ENCODE data around the gene SLC10A7. TPM values are rescaled to one million over a fixed set of nuclear protein-coding genes. Genes with fewer than 3 reads are reported as not detected.

The SLC10A7 gene
- total and polyA plus RNA-seq, 9 of the 15 experiments (the other 6 are each of a cell fraction or from before 2014, with no cell fraction given) = 6.4 to 22.8 (median 16.1) TPM

DNA sequence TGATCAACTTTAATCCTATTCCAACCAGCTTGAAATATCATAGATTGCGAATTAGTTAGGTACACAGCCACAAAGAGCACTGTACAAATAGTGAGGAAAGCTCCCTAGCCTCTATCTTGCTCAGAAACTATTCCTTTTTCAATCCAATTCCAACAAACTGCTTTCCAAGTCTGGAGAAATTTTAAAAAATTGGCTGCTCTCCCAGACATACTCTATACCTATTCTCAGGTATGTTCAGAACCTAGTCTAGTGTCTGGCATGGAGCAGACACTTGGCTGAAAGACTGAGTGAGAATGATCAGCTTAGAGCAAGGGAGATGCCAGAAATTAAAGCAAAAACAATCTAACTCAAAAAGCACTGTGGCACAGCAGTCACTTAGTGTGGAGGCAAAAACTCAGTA is 105.9 kb downstream of the SLC10A7 start:
- in situ Hi-C loops (cut with MboI) = no loop called here

More for the DNA sequence above, 105.9 kb downstream of the SLC10A7 start:
- DNase-seq (ENCODE audit: extremely low read depth in 1 of 4, low spot score in 3 of 4) = no peak
- H3K36me3 ChIP-seq (ENCODE audit: control insufficient read depth, insufficient read depth, low read length) = no peaks in the 10 kb centered on the region
- H3K27ac ChIP-seq (ENCODE audit: extremely low read depth, low read depth, low read length) = no peak overlapping the region
- no peak overlapping the region for H3K4me3 ChIP-seq
- no peaks in the 10 kb centered on the region for H3K9me1 ChIP-seq (ENCODE audit: control insufficient read depth, insufficient read depth, low read length)
- H3K9ac ChIP-seq (ENCODE audit: insufficient read depth in 1 of 2, low read depth in 2 of 2, low read length in 2 of 2) = no peak overlapping the region
- ATAC-seq = no peak
- H3K27me3 ChIP-seq (ENCODE audit: control insufficient read depth in 2 of 2, insufficient read depth in 2 of 2, low read length in 2 of 2) = no peaks in the 10 kb centered on the region
- H3K4me2 ChIP-seq (ENCODE audit: insufficient read depth, low read length) = no peak overlapping the region
- 21% methylated on average over 1 of the region's 1 CpG for WGBS (ENCODE audit: insufficient coverage, low coverage, missing lambda C conversion rate)
- no peaks in the 10 kb centered on the region for H3K4me1 ChIP-seq (replicated peaks in 1 of 2; ENCODE audit: control insufficient read depth in 2 of 2, insufficient read depth in 2 of 2, low read length in 2 of 2)
- no peaks in the 10 kb centered on the region for H4K20me1 ChIP-seq (replicated peaks; ENCODE audit: control insufficient read depth, insufficient read depth, low read length)
- TF ChIP-seq, protein P1, sequence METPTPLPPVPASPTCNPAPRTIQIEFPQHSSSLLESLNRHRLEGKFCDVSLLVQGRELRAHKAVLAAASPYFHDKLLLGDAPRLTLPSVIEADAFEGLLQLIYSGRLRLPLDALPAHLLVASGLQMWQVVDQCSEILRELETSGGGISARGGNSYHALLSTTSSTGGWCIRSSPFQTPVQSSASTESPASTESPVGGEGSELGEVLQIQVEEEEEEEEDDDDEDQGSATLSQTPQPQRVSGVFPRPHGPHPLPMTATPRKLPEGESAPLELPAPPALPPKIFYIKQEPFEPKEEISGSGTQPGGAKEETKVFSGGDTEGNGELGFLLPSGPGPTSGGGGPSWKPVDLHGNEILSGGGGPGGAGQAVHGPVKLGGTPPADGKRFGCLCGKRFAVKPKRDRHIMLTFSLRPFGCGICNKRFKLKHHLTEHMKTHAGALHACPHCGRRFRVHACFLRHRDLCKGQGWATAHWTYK (CRISPR knock-in tag; IDR thresholded peaks at IDR 0.05) = no peak
- TF ChIP-seq ELF1 (tag; IDR thresholded peaks at IDR 0.05) (no peak), NFYB (IDR thresholded peaks at IDR 0.05; ENCODE audit: extremely low read depth, insufficient read length) (no peak), DMBX1 (CRISPR knock-in tag; IDR thresholded peaks at IDR 0.05; ENCODE audit: borderline replicate concordance) (no peak), CBFA2T3 (IDR thresholded peaks at IDR 0.05) (no peak), PCBP2 (IDR thresholded peaks at IDR 0.05; ENCODE audit: low read depth, low read length, poor library complexity, severe bottlenecking) (no peak), GABPB1 (CRISPR knock-in tag; IDR thresholded peaks at IDR 0.05) (no peak), ZNF143 (CRISPR knock-in tag; IDR thresholded peaks at IDR 0.05) (no peak), KDM5B (IDR thresholded peaks at IDR 0.05; ENCODE audit: insufficient replicate concordance, low read depth, low read length) (no peak), ZNF583 (CRISPR knock-in tag; IDR thresholded peaks at IDR 0.05) (no peak)
- intact Hi-C loops (cut with micrococcal nuclease) = no loop called here
- no peak overlapping the region for H2AFZ ChIP-seq (ENCODE audit: low read depth, low read length)
- no peaks in the 10 kb centered on the region for H3K79me2 ChIP-seq (ENCODE audit: control insufficient read depth, insufficient read depth, low read length)
- FAIRE-seq = no peak
- BruUV-seq (replicated peaks) = no TSS peak
- ChIA-PET POLR2A (no interaction called here), CTCF (ENCODE audit: low intra/inter-chr PET ratio) (no interaction called here)
- H3K9me3 ChIP-seq (replicated peaks; ENCODE audit: control insufficient read depth, insufficient read depth, low read depth, low read length) = no peaks in the 10 kb centered on the region

Measured in K562 (cell line).